Body of pancreas (tissue), 4 donors: ENCODE measurements around the gene LMNA.

Experiments
- POLR2A ChIP-seq, 3 donors: fragments of 450-650 bp; IDR thresholded peaks; one replicate each; pipeline ENCODE4 v1.6.1; 2016; ENCODE audit warnings: antibody characterized with exemption in 3 of 3, mild to moderate bottlenecking in 2 of 3
- TF ChIP-seq, protein P1 (sequence below), 7 experiments: fragments of 450-650 bp in 4 of 7; fragments of 200-600 bp in 3 of 7; sonication (generic) in 3 of 7; IDR thresholded peaks; one replicate each; pipeline ENCODE4 v1.5.1; 2016 to 2019; ENCODE audit warnings: antibody characterized with exemption in 7 of 7

DNA sequence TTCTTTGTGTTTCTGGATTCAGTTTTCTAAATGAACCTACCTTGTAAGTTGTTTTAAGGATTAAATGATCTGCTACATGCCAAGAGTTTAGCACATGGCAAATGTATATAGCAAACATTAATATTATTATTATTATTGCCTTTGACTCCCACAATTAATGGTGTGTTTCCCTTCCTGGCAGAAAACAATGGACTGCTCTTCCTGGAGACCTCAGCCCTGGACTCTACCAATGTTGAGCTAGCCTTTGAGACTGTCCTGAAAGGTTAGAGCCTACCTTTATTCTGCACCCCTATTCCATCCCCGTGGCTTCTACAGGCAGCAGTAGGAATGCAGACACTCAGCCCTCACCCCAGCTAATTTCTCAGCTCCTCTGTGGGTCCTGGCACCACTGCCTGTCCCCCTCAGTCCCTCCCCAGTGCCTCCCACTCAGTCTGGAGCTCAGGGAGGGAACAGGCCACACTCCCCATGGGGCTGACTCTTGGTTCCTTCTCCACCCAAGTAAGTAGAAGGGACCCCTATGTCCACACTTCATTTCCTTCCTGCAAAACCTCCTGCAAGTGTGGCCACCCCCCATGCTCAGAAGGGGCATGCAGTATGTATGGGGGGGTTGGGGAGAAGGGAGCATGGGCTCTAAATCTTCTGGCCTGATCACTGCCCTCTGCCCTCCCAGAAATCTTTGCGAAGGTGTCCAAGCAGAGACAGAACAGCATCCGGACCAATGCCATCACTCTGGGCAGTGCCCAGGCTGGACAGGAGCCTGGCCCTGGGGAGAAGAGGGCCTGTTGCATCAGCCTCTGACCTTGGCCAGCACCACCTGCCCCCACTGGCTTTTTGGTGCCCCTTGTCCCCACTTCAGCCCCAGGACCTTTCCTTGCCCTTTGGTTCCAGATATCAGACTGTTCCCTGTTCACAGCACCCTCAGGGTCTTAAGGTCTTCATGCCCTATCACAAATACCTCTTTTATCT lies 44.7 kb upstream of the LMNA start:
- TF ChIP-seq, protein P1, sequence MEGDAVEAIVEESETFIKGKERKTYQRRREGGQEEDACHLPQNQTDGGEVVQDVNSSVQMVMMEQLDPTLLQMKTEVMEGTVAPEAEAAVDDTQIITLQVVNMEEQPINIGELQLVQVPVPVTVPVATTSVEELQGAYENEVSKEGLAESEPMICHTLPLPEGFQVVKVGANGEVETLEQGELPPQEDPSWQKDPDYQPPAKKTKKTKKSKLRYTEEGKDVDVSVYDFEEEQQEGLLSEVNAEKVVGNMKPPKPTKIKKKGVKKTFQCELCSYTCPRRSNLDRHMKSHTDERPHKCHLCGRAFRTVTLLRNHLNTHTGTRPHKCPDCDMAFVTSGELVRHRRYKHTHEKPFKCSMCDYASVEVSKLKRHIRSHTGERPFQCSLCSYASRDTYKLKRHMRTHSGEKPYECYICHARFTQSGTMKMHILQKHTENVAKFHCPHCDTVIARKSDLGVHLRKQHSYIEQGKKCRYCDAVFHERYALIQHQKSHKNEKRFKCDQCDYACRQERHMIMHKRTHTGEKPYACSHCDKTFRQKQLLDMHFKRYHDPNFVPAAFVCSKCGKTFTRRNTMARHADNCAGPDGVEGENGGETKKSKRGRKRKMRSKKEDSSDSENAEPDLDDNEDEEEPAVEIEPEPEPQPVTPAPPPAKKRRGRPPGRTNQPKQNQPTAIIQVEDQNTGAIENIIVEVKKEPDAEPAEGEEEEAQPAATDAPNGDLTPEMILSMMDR (IDR thresholded peaks at IDR 0.05), result no peak
- TF ChIP-seq POLR2A (IDR thresholded peaks at IDR 0.05), result no peak
